Calu3 (cell line): ENCODE data around the gene HTRA1. TPM values are rescaled to one million over a fixed set of nuclear protein-coding genes. Genes with fewer than 3 reads are reported as not detected.

ENCODE experiments used
- BruUV-seq: library from RNA; stranded (reverse); fragments of 400-500 nt; replicated peaks from 2 replicates; lab custom pipeline; 2021; lab: Mats Ljungman, UMichigan
- CTCF ChIA-PET: fragments of 300-600 bp; sonication (Branson Sonifier 250); formaldehyde crosslinking; loops from one replicate; lab custom pipeline; 2022; ENCODE audit warnings: antibody characterized with exemption; lab: Charles Lee
- DNase-seq: peaks from one replicate; pipeline ENCODE4 v3.0.0; 2022
- H3K27ac Mint-ChIP-seq: one replicate; pipeline ENCODE4 v1.8.0; 2022; ENCODE audit warnings: mixed read lengths; ENCODE audit not compliant: unreplicated experiment
- H3K27me3 Mint-ChIP-seq: one replicate; pipeline ENCODE4 v1.8.0; 2022; ENCODE audit warnings: mixed read lengths; ENCODE audit not compliant: unreplicated experiment
- H3K36me3 Mint-ChIP-seq: one replicate; pipeline ENCODE4 v1.8.0; 2022; ENCODE audit warnings: mild to moderate bottlenecking, moderate library complexity, mixed read lengths; ENCODE audit not compliant: insufficient read depth, unreplicated experiment
- H3K4me1 Mint-ChIP-seq: one replicate; pipeline ENCODE4 v1.8.0; 2022; ENCODE audit warnings: mild to moderate bottlenecking, low read depth, mixed read lengths; ENCODE audit not compliant: unreplicated experiment
- H3K4me3 Mint-ChIP-seq: one replicate; pipeline ENCODE4 v1.8.0; 2022; ENCODE audit warnings: mild to moderate bottlenecking, low read depth, moderate library complexity, mixed read lengths; ENCODE audit not compliant: unreplicated experiment
- H3K9me3 Mint-ChIP-seq: one replicate; pipeline ENCODE4 v1.8.0; 2022; ENCODE audit warnings: low read depth, mixed read lengths; ENCODE audit not compliant: unreplicated experiment
- intact Hi-C: fragments of 100-400 bp; cut with micrococcal nuclease; formaldehyde crosslinking; loops from one replicate; pipeline ENCODE4 v1.10.0; 2022; ENCODE audit not compliant: unreplicated experiment
- total RNA-seq: library from RNA; stranded (reverse); gene quantifications from 2 replicates; pipeline ENCODE4 v1.2.3, GENCODE V29; 2022
- TF ChIP-seq, protein P1 (sequence below): fragments of 200-600 bp; IDR thresholded peaks from one replicate; pipeline ENCODE4 v1.8.0; 2022; ENCODE audit warnings: antibody characterized with exemption; ENCODE audit not compliant: unreplicated experiment

Gene HTRA1
- total RNA-seq, 1 experiment from 2014 or later = 1.3 TPM

GRCh38 chr10:122490268-122490667, 28.9 kb downstream of the HTRA1 start:
- intact Hi-C loops = no loop called here
- Mint-ChIP-seq H3K4me1 (no peaks in the 10 kb centered on the region), H3K9me3 (no peaks in the 10 kb centered on the region), H3K4me3 (no peak overlapping the region), H3K36me3 (no peaks in the 10 kb centered on the region), H3K27ac (no peak overlapping the region), H3K27me3 (peaks cover 82% of the 10 kb centered on the region)
- no TSS peak for BruUV-seq
- CTCF ChIA-PET = no interaction called here
- TF ChIP-seq, protein P1, sequence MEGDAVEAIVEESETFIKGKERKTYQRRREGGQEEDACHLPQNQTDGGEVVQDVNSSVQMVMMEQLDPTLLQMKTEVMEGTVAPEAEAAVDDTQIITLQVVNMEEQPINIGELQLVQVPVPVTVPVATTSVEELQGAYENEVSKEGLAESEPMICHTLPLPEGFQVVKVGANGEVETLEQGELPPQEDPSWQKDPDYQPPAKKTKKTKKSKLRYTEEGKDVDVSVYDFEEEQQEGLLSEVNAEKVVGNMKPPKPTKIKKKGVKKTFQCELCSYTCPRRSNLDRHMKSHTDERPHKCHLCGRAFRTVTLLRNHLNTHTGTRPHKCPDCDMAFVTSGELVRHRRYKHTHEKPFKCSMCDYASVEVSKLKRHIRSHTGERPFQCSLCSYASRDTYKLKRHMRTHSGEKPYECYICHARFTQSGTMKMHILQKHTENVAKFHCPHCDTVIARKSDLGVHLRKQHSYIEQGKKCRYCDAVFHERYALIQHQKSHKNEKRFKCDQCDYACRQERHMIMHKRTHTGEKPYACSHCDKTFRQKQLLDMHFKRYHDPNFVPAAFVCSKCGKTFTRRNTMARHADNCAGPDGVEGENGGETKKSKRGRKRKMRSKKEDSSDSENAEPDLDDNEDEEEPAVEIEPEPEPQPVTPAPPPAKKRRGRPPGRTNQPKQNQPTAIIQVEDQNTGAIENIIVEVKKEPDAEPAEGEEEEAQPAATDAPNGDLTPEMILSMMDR = no peak
- DNase-seq = no peak

GRCh38 chr10:122490786-122491680, 29.7 kb downstream of the HTRA1 start:
- H3K4me3 Mint-ChIP-seq = no peak overlapping the region

DNA sequence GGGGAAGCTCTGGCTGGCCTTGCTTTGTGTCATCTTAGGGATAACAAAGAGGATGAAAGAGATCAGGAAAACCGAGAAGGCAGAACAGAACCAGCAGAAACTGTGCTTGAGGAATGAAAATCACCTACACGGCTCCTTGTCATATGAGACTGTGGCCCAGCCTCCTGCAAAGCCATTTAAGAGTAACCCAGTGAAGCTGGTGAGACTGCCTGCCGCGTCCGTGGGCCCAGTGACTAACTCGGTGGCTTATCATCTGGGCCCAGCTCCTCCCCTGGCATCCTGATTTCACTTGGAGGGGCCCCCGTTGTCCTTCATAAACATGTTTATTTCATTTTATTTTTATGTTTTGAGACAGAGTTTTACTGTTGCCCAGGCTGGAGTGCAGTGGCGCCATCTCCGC, 30.7 kb downstream of the HTRA1 start:
- Mint-ChIP-seq H3K27me3 (peaks cover 65% of the 10 kb centered on the region), H3K9me3 (no peaks in the 10 kb centered on the region), H3K27ac (no peak overlapping the region), H3K4me3 (no peak overlapping the region), H3K4me1 (no peaks in the 10 kb centered on the region), H3K36me3 (no peaks in the 10 kb centered on the region)
- BruUV-seq = no TSS peak
- CTCF ChIA-PET = no interaction called here
- intact Hi-C loops = no loop called here
- TF ChIP-seq, protein P1 = no peak
- DNase-seq = no peak

More at GRCh38 chr10:122490786-122491680, 29.7 kb downstream of the HTRA1 start:
- Mint-ChIP-seq H3K9me3 (no peaks in the 10 kb centered on the region), H3K27ac (no peak overlapping the region), H3K36me3 (no peaks in the 10 kb centered on the region), H3K27me3 (peaks cover 75% of the 10 kb centered on the region), H3K4me1 (no peaks in the 10 kb centered on the region)
- intact Hi-C loops = no loop called here
- TF ChIP-seq, protein P1 = no peak
- no TSS peak for BruUV-seq
- no peak for DNase-seq
- CTCF ChIA-PET = no interaction called here

DNA sequence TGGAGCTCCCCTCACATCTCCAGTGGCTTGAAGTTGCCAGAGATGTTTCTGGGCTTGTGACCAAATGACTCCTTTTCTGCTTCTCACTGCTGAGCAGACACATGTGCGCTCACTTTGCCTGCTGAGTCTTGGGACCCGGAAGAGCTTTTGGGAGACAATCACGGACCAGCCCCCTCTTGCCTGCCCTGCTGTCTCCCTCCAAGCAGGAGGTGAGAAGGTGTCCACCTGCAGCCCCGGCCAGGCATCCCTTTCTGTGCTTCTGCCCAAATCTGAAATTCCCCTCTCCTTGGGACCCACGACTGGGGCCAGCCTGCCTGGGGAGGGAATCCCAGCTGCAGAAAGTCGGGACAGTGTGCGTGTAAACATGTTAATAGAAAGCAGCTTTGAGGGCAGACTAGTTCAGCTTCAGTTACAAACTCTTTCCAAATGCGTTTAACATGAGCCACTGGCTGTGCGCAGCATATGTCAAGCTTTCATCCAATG, 31.7 kb downstream of the HTRA1 start:
- no peaks in the 10 kb centered on the region for H3K9me3 Mint-ChIP-seq
- no peaks in the 10 kb centered on the region for H3K36me3 Mint-ChIP-seq
- TF ChIP-seq, protein P1 = no peak
- intact Hi-C loops = no loop called here
- no peak overlapping the region for H3K27ac Mint-ChIP-seq
- CTCF ChIA-PET = no interaction called here
- H3K27me3 Mint-ChIP-seq = peaks cover 66% of the 10 kb centered on the region
- no TSS peak for BruUV-seq
- H3K4me1 Mint-ChIP-seq = no peaks in the 10 kb centered on the region
- no peak overlapping the region for H3K4me3 Mint-ChIP-seq
- no peak for DNase-seq
